ENCODE data around the gene DONSON.
A peak's percentile ranks its signal among the peaks of the same experiment; 100 is the strongest.

DONSON gene

GRCh38 chr21:33561373-33561772 lies 27.1 kb downstream of the DONSON start:
- DNase-seq = no peak

DNA sequence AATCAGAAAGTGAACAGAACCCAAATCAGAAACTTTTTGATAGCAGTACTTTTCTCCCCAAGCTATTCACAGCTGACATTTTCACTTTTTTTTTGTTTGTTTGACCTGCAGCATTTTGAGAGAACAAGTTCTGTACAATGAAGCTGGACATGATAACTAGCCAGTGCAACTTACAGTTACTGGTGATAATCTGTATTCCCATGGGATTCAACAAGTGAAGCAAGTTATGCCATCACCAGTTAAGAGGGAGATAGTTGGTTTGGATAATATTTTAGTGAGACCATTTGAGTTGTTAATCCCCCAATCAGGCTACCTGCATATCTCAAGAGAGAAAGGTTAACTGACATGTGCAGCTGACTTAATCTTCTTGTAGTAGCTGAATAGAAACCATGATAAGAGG lies 27.5 kb downstream of the DONSON start:
- no peak for DNase-seq

GRCh38 chr21:33559813-33560212 lies 28.7 kb downstream of the DONSON start:
- DNase-seq = no peak

DNA sequence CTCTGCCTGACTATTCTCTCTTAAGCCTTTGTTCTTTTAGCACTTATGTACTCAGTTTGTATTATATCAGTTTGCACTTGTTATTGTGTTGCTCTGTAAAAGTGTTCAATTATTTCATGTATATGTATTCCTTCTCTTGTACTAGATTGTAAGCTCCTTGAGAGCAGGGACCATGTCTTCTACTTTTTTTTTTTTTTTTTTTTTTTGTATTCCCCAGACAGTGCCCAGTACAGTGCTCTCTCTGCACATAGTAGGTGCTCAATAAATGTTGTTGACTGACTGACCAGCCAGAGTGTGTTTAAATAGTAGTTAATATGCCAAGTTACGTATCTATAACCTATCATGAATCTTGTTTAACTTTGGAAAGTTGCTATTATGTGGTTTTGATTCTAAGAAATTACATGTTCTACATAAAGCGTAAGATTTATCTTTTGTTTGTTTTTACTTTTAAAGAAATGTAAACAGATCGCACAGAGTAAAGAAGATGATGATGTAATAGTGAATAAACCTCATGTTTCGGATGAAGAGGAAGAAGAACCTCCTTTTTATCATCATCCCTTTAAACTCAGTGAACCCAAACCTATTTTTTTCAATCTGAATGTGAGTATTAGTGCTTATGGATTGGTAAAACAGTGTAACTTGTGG lies 29.6 kb downstream of the DONSON start:
- no peak for DNase-seq

GRCh38 chr21:33557447-33557846 lies 31.0 kb downstream of the DONSON start:
- no peak for DNase-seq

DNA sequence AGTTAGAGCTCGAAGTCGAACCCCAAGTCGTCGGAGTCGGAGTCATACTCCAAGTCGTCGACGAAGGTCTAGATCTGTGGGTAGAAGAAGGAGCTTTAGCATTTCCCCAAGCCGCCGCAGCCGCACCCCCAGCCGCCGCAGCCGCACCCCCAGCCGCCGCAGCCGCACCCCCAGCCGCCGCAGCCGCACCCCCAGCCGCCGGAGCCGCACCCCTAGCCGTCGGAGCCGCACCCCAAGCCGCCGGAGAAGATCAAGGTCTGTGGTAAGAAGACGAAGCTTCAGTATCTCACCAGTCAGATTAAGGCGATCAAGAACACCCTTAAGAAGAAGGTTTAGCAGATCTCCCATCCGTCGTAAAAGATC lies 33.5 kb downstream of the DONSON start:
- DNase-seq = no peak

- no peak for DNase-seq
Observed at GRCh38 chr21:33554236-33554981, 34.1 kb downstream of the DONSON start.

DNA sequence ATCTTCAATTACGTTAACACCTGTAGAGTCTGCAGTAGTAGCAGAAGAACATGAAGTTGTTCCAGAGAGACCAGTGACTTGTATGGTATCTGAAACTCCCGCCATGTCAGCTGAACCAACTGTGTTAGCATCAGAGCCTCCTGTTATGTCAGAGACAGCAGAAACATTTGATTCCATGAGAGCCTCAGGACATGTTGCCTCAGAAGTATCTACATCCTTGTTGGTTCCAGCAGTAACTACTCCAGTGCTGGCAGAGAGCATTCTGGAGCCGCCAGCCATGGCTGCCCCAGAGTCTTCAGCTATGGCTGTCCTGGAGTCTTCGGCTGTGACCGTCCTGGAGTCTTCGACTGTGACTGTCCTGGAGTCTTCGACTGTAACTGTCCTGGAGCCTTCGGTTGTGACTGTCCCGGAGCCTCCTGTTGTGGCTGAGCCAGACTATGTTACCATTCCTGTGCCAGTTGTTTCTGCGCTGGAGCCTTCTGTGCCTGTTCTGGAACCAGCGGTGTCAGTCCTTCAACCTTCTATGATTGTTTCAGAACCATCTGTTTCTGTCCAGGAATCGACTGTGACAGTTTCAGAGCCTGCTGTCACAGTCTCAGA lies 35.4 kb downstream of the DONSON start:
- DNase-seq = no peak

DNA sequence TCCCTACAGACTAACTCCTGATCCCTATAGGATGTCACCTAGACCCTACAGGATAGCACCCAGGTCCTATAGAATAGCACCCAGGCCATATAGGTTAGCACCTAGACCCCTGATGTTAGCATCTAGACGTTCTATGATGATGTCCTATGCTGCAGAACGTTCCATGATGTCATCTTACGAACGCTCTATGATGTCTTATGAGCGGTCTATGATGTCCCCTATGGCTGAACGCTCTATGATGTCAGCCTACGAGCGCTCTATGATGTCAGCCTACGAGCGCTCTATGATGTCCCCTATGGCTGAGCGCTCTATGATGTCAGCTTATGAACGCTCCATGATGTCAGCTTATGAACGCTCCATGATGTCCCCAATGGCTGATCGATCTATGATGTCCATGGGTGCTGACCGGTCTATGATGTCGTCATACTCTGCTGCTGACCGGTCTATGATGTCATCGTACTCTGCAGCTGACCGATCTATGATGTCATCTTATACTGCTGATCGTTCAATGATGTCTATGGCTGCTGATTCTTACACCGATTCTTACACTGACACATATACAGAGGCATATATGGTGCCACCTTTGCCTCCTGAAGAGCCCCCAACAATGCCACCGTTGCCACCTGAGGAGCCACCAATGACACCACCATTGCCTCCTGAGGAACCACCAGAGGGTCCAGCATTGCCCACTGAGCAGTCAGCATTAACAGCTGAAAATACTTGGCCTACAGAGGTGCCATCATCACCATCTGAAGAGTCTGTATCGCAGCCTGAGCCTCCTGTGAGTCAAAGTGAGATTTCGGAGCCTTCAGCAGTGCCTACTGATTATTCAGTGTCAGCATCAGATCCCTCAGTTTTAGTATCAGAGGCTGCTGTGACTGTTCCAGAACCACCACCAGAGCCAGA lies 36.1 kb downstream of the DONSON start:
- DNase-seq = no peak

- no peak for DNase-seq
Observed at GRCh38 chr21:33551664-33552063, 36.8 kb downstream of the DONSON start.

DNA sequence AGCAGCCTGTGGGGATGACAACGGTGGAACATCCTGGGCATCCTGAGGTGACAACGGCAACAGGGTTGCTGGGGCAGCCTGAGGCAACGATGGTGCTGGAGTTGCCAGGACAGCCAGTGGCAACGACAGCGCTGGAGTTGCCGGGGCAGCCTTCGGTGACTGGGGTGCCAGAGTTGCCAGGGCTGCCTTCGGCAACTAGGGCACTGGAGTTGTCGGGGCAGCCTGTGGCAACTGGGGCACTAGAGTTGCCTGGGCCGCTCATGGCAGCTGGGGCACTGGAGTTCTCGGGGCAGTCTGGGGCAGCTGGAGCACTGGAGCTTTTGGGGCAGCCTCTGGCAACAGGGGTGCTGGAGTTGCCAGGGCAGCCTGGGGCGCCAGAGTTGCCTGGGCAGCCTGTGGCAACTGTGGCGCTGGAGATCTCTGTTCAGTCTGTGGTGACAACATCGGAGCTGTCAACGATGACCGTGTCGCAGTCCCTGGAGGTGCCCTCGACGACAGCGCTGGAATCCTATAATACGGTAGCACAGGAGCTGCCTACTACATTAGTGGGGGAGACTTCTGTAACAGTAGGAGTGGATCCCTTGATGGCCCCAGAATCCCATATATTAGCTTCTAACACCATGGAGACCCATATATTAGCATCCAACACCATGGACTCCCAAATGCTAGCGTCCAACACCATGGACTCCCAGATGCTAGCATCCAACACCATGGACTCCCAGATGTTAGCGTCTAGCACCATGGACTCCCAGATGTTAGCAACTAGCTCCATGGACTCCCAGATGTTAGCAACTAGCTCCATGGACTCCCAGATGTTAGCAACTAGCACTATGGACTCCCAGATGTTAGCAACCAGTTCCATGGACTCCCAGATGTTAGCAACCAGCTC lies 37.5 kb downstream of the DONSON start:
- no peak for DNase-seq

- DNase-seq = no peak
Observed at GRCh38 chr21:33549848-33550771, 38.4 kb downstream of the DONSON start.

DNA sequence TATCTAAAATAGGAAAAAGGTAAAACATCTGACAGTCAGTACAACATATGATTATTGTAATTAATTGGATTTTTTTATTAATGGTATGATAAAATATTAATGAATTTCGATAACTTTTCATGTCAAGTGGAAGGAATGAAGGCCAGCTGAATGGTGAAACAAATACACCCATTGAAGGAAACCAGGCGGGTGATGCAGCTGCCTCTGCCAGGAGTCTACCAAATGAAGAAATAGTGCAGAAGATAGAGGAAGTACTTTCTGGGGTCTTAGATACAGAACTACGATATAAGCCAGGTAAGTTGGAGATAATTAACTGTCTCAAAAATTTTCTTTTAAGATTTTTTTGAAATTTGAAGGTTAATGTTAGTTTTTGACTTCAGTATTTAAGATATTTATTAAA lies 42.4 kb downstream of the DONSON start:
- peak; percentile 63 for DNase-seq

DNA sequence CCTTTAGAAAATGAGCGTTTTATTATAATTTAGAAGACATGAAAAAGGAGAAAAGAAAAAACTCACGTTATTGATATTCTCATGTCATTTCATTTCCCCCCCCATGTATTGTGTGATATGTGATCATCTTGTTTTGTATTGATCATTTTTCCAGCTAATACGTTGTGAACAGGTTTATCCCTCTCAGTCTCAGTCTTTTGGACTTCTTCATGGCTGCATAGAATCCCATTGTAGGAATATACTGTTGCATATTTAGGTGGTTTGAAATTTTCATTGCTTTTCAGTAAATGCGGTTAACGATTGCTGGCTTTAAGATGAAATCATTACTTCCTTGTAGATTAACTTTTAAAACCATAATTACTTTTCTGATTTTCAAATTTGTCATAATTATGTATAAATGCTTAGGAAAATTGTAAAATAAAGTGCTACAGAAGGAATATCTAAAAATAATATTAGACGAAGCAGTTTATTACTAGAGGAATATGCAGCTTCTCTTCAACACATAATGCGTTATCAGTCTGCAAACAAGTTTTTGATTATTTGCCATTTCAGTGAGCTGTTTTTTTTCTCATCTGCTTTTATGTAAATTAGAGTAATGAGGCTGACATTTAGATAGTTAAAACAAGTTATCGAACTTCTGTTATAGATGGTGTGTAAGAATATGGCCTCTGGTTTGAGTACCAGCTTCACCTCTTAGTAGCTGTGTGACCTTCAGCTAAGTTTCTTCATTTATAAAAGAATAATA lies 43.9 kb downstream of the DONSON start:
- DNase-seq = no peak

GRCh38 chr21:33543505-33544129 lies 44.9 kb downstream of the DONSON start:
- DNase-seq = peak; percentile 75

DNA sequence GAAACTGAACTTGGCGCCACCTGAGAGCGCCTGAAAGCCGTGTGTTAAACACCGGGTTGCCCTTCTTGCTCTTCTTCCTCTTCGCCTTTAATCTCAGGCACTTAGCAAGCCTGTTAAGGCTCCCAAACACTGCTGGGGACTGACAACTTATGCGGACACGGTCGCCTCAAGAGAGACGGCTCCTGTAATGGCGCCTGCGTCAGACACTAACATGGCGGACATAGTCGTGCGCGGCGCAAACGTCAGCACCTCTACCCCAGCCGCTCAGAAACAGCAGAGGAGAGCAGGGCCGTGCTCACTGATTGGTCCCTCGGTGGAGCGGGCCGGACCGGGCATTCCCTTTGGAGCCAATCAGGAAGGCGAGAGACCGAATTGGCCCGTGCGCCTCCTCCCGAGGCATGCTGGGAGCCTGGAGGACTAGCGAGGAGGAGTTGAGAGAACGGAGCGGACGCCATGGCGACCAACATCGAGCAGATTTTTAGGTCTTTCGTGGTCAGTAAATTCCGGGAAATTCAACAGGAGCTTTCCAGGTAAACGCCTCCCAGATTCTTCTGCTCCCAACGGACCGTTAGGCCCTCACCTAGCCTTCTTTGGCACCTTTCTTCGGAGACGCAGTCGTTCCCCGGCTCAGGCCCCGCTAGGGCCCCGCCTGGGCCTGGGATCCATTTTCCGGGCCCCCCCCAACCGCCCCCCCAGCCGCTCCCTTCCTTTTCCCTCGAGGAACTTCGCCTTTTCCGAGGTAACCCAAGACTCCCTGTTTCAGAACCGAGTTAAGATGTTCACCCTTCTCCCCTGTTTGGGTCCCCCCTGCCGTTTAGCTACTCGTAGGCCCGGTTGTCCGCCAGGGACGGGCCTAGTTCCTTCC lies 45.6 kb downstream of the DONSON start, which contains the start of gene SON:
Gene SON, plus strand, starts transcription at position 399 of the 865 bp plus-strand sequence. Its CDS starts 55 bp downstream, at position 454.
- peak; percentile 100 for DNase-seq

GRCh38 chr21:33541756-33542639 lies 46.5 kb downstream of the DONSON start, which contains the start of gene GART:
Gene GART, minus strand, starts transcription at chr21:33542117. Its CDS starts 2,802 bp downstream, at chr21:33539315.
- peak; percentile 79 for DNase-seq

Data from inflammatory macrophage treated with lipopolysaccharide for 4 hours (primary cell).